ENCODE measurements around the gene USP47. TPM values are rescaled to one million over a fixed set of nuclear protein-coding genes. Genes with fewer than 3 reads are reported as not detected.

USP47 gene
- total RNA-seq, 2 experiments from 2014 or later: 40.1 to 44.8 TPM

DNA sequence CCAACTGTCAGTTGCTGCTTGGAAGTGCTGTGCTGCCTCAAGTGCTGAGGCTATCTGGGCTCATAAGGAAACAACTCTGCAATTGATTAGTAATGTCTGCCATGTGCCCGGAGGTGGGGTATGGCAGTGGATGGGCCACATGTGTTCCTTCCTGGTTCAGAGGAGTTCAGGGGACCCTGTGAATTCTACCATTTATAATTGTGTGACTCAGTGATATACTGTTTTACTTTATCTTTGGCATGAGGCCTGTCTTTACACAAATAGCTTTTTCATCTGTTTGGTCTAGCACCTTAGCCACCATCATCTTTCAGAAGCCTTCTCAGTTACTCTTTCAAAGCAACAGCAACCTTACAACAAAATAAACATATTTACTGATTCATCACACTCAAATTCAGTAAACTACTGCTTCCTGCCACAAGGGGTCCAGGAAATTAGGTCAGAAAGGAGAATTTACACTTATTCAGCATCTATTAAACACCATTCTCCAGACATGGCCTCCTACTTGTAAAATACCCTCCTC lies 145.8 kb downstream of the USP47 start:
- no peak overlapping the region for H3K4me3 Mint-ChIP-seq
- no peaks in the 10 kb centered on the region for H3K9me3 Mint-ChIP-seq (ENCODE audit: low read depth)
- CTCF ChIA-PET: interaction anchor here (1.5 kb wide), 1 partner anchor 17 kb away, joined by 3 read pairs; no protein-coding TSS in a partner anchor
- H3K36me3 Mint-ChIP-seq: no peaks in the 10 kb centered on the region
- H3K27ac Mint-ChIP-seq: no peak overlapping the region
- DNase-seq: no peak
- peaks cover 11% of the 10 kb centered on the region for H3K27me3 Mint-ChIP-seq
- peaks cover 9% of the 10 kb centered on the region for H3K4me1 Mint-ChIP-seq
- ATAC-seq: peak; percentile 30

DNA sequence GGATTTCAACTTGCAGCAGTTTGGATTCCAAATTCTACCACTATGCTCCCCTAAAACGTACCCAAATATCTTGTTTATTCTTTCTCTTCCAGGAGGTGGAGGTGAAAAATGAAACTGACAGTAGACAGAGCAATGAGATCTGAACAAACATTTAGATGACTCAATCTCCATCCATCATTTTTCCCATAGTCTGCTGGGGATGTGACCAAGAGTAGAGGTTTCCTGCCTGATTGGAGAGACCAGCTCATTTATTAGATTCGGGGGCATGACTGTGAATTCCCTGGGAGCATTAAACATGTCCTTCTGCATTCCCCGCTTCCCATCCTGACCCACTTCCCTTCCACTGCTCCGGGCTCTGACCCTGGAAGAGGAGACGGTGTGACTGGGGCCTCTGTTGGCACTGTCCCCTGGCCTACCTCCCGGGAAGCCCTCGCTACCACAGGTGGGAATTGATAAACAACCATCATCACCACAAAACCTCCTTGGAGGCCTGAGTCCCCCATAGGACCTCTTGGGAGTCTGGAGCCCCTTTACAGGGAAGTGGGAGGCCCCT lies 146.4 kb downstream of the USP47 start:
- Mint-ChIP-seq H3K9me3 (ENCODE audit: low read depth) (no peaks in the 10 kb centered on the region), H3K4me1 (peaks cover 9% of the 10 kb centered on the region), H3K27me3 (peaks cover 11% of the 10 kb centered on the region), H3K4me3 (no peak overlapping the region), H3K36me3 (no peaks in the 10 kb centered on the region), H3K27ac (no peak overlapping the region)
- DNase-seq (no peak), ATAC-seq (no peak)
- CTCF ChIA-PET: no interaction called here

DNA sequence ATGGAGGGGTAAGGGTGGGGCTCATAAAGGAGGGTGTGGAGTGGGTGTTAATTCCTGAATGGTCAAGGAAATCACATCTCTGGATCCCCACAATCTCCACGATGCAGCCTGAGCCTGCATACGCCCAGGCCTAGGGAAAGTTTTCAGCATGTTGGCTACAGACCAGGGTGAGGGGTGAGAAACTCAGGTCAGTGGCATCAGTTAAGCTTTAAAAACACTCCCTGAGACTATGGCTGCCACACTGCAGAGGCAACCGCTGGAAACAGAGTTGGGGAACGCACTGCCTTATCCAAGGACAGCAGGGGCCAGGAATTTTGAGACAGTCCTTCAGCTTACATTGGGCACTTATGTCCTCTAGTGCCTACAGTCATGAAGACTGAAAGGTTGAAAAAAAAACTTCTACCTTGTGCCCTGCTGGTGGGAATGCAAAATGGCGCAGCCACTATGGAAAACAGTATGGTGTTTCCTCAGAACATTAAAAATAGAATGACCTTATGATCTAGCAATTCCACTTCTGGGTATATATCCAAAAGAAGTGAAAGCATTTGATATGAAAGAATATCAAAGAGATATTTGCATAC lies 147.0 kb downstream of the USP47 start:
- peaks cover 16% of the 10 kb centered on the region for H3K27me3 Mint-ChIP-seq
- no peaks in the 10 kb centered on the region for H3K36me3 Mint-ChIP-seq
- CTCF ChIA-PET: no interaction called here
- H3K9me3 Mint-ChIP-seq (ENCODE audit: low read depth): no peaks in the 10 kb centered on the region
- H3K27ac Mint-ChIP-seq: no peak overlapping the region
- no peak for DNase-seq
- peaks cover 9% of the 10 kb centered on the region for H3K4me1 Mint-ChIP-seq
- no peak for ATAC-seq
- H3K4me3 Mint-ChIP-seq: no peak overlapping the region

DNA sequence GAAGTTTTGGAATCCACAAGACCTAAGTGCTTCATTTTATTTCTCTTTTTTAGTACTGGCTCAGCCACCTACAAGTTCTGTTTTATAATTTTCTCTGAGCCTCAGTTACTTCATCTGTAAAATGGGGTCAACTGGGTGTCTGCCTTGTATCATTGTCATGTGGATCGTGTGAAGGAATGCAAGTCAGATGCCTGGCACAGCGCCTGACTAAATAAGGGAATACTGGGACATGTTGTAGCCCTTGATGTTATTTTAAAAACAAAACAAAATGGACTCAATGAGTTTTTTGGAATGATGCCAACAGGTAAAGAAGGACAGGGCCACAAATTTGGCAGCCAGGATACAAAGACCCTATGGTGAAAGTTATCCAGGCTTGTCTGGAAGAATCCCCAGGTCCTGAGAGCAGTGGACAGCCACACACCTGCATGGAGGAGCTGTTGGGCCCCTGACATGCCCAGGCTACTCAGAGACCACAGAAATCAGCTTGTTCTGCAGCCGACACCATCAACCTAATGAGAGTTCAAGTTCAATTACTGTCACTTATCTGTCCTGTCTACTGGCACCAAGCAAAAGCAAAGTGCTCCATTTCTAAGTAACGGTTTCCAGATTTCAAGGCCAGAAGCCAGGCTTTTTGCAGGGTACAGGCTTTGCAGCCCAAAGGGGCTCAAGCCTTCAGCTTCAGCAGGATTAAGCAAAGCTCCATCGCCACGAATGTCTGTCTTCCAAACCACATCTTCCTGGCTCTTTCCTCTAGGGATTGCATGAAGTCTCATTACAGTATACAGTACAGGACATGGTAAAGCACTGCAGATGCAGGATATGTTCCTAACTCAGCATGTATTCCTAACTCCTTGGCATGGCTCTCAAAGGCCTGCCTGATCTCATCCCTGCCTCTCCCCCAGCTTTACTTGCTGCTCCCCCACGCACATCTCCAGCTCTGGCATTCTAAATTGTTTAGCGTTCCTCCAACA lies 148.3 kb downstream of the USP47 start:
- H3K27ac Mint-ChIP-seq: no peak overlapping the region
- CTCF ChIA-PET: interaction anchor here (1.9 kb wide), 1 partner anchor 24 kb away, joined by 7 read pairs; no protein-coding TSS in a partner anchor
- DNase-seq (no peak), ATAC-seq (no peak)
- no peaks in the 10 kb centered on the region for H3K9me3 Mint-ChIP-seq (ENCODE audit: low read depth)
- no peaks in the 10 kb centered on the region for H3K36me3 Mint-ChIP-seq
- peaks cover 9% of the 10 kb centered on the region for H3K4me1 Mint-ChIP-seq
- no peak overlapping the region for H3K4me3 Mint-ChIP-seq
- H3K27me3 Mint-ChIP-seq: peaks cover 20% of the 10 kb centered on the region

DNA sequence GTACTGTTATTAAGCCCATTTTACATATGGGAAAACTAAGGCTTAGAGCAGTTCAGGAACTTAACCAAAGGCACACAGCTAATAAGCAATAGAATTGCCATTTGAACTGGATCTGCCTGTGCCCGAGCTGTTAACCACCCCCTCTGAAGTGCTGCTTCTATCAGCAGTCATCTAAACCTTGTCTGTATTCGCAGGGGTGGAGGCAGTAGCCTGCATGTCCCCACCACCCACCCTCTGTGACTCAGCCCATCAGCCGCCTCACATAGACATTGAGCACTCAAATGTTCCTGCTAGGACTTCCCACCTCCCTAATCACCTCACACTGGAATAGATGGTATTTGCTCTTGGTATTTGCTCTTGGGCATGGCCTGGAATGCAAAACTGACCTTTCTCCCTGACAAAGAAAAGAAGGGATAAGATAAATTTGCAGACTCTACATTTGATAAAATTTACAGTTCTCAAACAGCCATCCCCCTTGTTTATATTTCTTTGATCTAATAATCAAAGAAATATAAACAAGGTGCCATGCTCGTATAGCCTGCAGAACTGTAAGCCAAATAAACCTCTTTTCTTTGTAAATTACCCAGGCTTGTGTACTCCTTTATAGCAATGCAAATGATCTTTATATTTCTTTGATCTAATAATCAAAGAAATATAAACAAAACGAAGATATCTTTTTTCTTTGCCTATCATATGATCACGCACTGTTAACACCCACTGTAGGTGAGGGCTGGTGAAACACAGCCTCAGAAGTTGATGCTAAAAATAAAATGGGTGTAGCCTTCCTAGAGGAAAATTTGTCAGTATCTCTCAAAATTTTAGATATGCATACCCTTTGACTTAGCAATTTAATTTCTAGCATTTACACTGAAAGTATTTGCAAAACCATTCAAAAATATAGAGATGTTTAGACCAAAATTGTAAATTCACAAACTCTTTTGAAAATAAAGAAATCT lies 150.8 kb downstream of the USP47 start:
- no peaks in the 10 kb centered on the region for H3K36me3 Mint-ChIP-seq
- peaks cover 29% of the 10 kb centered on the region for H3K27me3 Mint-ChIP-seq
- ATAC-seq: no peak
- peaks cover 26% of the 10 kb centered on the region for H3K4me1 Mint-ChIP-seq
- CTCF ChIA-PET: no interaction called here
- no peak overlapping the region for H3K27ac Mint-ChIP-seq
- H3K4me3 Mint-ChIP-seq: no peak overlapping the region
- DNase-seq: no peak
- no peaks in the 10 kb centered on the region for H3K9me3 Mint-ChIP-seq (ENCODE audit: low read depth)

DNA sequence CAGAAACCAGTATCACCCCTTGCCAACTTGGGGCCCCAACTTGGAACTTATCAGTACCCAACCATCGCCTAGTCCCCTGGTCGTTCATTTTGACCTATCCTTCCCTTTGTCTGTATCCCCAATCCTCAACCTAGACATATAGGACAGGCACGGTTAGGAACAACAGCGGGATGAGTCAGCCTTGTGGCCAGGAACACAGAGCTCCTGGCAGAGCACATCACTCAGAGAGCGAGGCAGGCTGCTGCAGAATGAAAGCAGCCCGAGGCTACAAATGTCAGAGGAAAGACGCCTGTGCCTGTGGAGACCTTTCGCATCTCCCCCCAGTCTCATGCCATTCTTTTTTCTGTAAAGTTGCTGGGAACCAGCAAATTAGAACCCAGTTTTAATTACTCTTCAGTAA lies 152.1 kb downstream of the USP47 start:
- no peak for DNase-seq
- Mint-ChIP-seq H3K4me1 (peaks cover 33% of the 10 kb centered on the region), H3K9me3 (ENCODE audit: low read depth) (no peaks in the 10 kb centered on the region), H3K27me3 (peaks cover 29% of the 10 kb centered on the region), H3K4me3 (no peak overlapping the region), H3K27ac (no peak overlapping the region), H3K36me3 (no peaks in the 10 kb centered on the region)
- CTCF ChIA-PET: no interaction called here
- no peak for ATAC-seq

DNA sequence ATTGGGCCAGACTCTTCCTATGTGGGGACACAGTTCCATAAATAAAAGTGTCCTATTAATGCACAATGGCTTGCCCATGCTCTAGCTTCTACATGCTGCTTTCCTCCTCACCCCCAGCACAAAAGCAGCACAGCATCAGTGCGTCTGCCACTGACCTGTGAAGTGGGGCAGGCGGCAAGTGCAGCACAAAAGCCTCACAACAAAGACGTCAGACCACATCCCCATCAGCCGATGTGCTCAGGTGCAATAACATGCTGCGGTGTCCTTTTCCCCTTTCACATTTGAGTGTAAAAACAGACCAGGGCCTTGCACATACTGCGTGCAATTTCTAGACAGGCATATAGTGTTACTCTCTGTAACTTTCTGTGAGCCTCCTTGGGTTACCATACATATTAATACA lies 153.8 kb downstream of the USP47 start:
- H3K4me1 Mint-ChIP-seq: peaks cover 40% of the 10 kb centered on the region
- peaks cover 28% of the 10 kb centered on the region for H3K27me3 Mint-ChIP-seq
- H3K4me3 Mint-ChIP-seq: no peak overlapping the region
- peak; percentile 65 for DNase-seq
- no peaks in the 10 kb centered on the region for H3K9me3 Mint-ChIP-seq (ENCODE audit: low read depth)
- CTCF ChIA-PET: interaction anchor here (1.2 to 1.6 kb wide), 2 partner anchors 34 to 49 kb away, joined by 3 read pairs; no protein-coding TSS in a partner anchor
- ATAC-seq: peak; percentile 72
- H3K36me3 Mint-ChIP-seq: no peaks in the 10 kb centered on the region
- H3K27ac Mint-ChIP-seq: peak overlapping the region; percentile 59

DNA sequence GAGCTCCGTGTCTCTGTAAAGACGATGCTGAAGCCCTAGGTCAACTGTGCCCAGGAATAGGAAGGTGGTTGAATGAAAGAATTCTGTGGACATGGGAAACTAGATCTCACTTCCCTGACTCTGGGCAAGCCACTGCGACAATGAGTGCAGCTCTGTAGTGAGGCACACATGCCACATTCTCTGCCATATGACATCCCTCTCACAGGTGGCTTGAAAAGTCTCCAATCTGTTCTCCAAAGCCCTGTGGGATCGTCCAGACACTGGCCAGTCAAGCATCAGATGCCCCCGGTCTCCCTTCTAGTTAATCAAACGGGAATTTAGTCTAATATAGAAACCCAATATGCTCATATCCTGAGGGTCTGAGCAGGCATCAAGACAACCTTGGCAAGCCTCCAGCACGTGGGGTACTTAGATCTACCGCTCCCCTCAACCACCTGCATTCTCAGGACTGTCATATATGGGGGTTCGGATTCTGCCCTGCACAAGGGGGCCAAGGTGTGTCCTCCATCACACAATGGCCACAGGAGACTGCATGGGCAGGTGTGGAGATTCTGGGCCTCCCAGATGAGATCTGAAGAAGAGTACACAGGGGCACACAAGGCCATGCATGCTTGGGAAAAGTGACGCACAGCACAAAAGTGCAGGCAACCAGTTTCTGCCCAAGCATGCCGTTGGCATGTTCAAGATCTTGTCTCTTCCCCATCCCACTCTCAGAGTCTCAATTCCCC lies 154.7 kb downstream of the USP47 start:
- H3K4me3 Mint-ChIP-seq: no peak overlapping the region
- no peaks in the 10 kb centered on the region for H3K9me3 Mint-ChIP-seq (ENCODE audit: low read depth)
- CTCF ChIA-PET: interaction anchor here (1.6 kb wide), 1 partner anchor 35 kb away, joined by 3 read pairs; no protein-coding TSS in a partner anchor
- ATAC-seq: no peak
- H3K27me3 Mint-ChIP-seq: peaks cover 30% of the 10 kb centered on the region
- no peak for DNase-seq
- no peaks in the 10 kb centered on the region for H3K36me3 Mint-ChIP-seq
- H3K27ac Mint-ChIP-seq: peak overlapping the region; percentile 29
- H3K4me1 Mint-ChIP-seq: peaks cover 40% of the 10 kb centered on the region

DNA sequence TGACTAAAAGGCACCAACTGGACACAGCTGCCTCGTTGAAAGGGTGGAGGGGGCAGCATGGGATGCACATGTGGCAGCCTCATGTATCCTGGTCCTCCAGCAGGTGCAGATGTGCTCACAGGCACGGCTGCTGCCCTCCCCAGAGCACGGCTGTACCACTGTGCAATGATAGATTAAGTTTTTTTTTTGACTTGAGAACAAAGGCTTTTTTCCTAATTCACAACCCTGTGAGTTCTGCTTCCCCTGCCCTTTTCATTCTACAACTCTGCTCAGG lies 155.2 kb downstream of the USP47 start:
- peaks cover 40% of the 10 kb centered on the region for H3K4me1 Mint-ChIP-seq
- no peaks in the 10 kb centered on the region for H3K9me3 Mint-ChIP-seq (ENCODE audit: low read depth)
- CTCF ChIA-PET: no interaction called here
- no peaks in the 10 kb centered on the region for H3K36me3 Mint-ChIP-seq
- H3K27ac Mint-ChIP-seq: peak overlapping the region; percentile 61
- peaks cover 31% of the 10 kb centered on the region for H3K27me3 Mint-ChIP-seq
- ATAC-seq: no peak
- no peak for DNase-seq
- no peak overlapping the region for H3K4me3 Mint-ChIP-seq

DNA sequence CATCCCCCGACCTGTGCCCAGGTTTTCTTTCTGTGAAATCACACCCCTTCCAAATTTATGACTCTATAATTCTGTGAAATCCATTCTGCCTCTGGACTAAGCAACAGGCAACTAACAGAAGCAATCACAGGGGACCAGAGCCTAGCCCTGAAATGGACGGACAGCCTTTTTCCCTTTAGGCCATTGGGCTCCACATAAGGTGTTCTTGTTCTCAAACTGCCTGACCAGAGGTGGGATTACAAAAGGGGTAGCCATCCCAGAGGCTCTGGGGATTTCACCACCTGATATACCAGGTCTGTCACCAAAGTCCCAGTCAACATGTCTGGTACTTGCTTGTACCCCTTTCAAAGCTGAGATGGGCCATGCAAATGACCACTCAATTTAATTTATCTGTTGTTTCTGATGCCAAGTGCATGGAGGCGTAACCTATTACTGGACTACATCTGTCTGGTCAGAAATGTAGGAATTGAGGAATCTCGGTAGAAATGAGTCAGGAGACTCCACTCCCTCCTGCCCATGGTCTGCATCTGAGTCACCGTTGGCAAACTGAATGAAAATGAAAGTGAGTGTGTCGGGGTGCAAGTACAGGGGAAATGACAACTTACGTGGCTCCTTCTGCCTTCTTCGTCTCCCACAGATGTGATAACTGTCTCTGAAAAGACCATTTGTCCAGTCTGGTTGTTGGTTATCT lies 156.5 kb downstream of the USP47 start:
- Mint-ChIP-seq H3K4me3 (peak overlapping the region; percentile 52), H3K4me1 (peaks cover 40% of the 10 kb centered on the region), H3K36me3 (no peaks in the 10 kb centered on the region), H3K9me3 (ENCODE audit: low read depth) (no peaks in the 10 kb centered on the region), H3K27me3 (peaks cover 37% of the 10 kb centered on the region), H3K27ac (peak overlapping the region; percentile 2)
- CTCF ChIA-PET: no interaction called here
- DNase-seq (peak; percentile 50), ATAC-seq (peak; percentile 57)

DNA sequence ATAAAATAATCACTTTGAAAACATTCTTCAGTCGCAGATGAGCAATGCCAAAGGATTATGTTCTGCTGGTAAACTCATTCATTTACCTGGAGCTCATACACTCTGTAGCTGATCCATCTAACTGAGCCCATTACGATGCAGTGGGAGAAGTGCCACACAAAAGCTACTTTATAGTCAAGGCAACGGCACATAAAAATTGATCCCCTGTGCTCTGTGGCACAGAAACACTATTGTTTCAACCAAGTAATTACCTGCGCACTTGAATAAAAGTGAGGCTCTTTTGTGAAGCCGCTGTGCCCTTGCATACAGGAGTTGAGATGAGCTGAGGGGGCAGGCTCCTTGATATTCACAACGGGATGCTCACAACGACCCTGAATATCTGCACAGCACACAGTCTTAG lies 159.4 kb downstream of the USP47 start:
- ATAC-seq: no peak
- CTCF ChIA-PET: no interaction called here
- Mint-ChIP-seq H3K27ac (no peak overlapping the region), H3K4me1 (peaks cover 30% of the 10 kb centered on the region), H3K36me3 (no peaks in the 10 kb centered on the region), H3K27me3 (peaks cover 51% of the 10 kb centered on the region), H3K9me3 (ENCODE audit: low read depth) (no peaks in the 10 kb centered on the region), H3K4me3 (no peak overlapping the region)
- DNase-seq: no peak

DNA sequence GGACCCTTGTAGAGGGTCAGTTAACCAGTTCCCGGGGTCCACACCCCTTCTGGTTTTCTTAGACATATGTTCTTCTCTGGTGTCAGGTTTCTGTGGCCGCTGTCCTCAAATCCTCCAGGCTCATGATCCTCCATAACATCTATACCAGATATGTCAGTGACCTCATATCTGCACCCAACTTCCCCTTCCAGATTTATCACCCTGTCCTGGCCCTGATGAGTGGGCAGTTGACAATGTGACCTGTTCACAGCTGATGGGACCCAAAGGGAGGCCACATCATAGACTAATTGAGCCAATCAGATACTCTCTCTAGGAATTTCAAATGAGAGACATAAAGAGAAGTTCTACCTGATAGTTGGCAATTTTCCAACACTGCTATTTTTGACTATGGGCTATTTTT lies 161.6 kb downstream of the USP47 start:
- no peaks in the 10 kb centered on the region for H3K9me3 Mint-ChIP-seq (ENCODE audit: low read depth)
- H3K27me3 Mint-ChIP-seq: peaks cover 65% of the 10 kb centered on the region
- DNase-seq: no peak
- H3K4me3 Mint-ChIP-seq: no peak overlapping the region
- no peaks in the 10 kb centered on the region for H3K36me3 Mint-ChIP-seq
- no peak for ATAC-seq
- no peak overlapping the region for H3K27ac Mint-ChIP-seq
- CTCF ChIA-PET: interaction anchor here (1.8 kb wide), 1 partner anchor 285 kb away, joined by 4 read pairs; no protein-coding TSS in a partner anchor
- H3K4me1 Mint-ChIP-seq: peaks cover 13% of the 10 kb centered on the region
